Activated CD4-positive, alpha-beta T cell treated with anti-CD3 and anti-CD28 coated beads, Interleukin-2, amount 50 U/mL, for 48 hours (primary cell): ENCODE measurements around the gene SLC9A3.

Experiments
- DNase-seq, 2 experiments: peaks; one replicate each; pipeline ENCODE4 v3.0.0-alpha.2; 2020

SLC9A3 gene

GRCh38 chr5:538271-538771 is 14.1 kb upstream of the SLC9A3 start:
- DNase-seq, result no peak

GRCh38 chr5:537621-538071 is 13.4 kb upstream of the SLC9A3 start:
- DNase-seq, result no peak

GRCh38 chr5:537098-537497 is 12.8 kb upstream of the SLC9A3 start:
- DNase-seq, result no peak

- DNase-seq, result no peak
These were observed 11.8 kb upstream of the SLC9A3 start for GRCh38 chr5:535846-536698.

GRCh38 chr5:534743-535671 is 10.8 kb upstream of the SLC9A3 start:
- DNase-seq, result no peak

GRCh38 chr5:533955-534742 is 9.9 kb upstream of the SLC9A3 start:
- no peak for DNase-seq

GRCh38 chr5:533243-533954 is 9.2 kb upstream of the SLC9A3 start:
- no peak for DNase-seq

GRCh38 chr5:532521-533242 is 8.4 kb upstream of the SLC9A3 start:
- DNase-seq, result no peak

GRCh38 chr5:531749-532315 is 7.6 kb upstream of the SLC9A3 start:
- DNase-seq, result no peak

- DNase-seq, result no peak
These were observed 7.0 kb upstream of the SLC9A3 start for GRCh38 chr5:531101-531748.

- DNase-seq, result no peak
These were observed 6.0 kb upstream of the SLC9A3 start for GRCh38 chr5:530001-530955.

- DNase-seq, result no peak
These were observed 4.6 kb upstream of the SLC9A3 start for GRCh38 chr5:528629-529511.

- DNase-seq, result peak; percentile 33 to 40
These were observed 3.7 kb upstream of the SLC9A3 start for GRCh38 chr5:527646-528628.

- no peak for DNase-seq
These were observed 2.3 kb upstream of the SLC9A3 start for GRCh38 chr5:526456-527088.

- DNase-seq, result no peak
These were observed 1.7 kb upstream of the SLC9A3 start for GRCh38 chr5:525916-526315.
